ENCODE measurements around the gene SLC4A8. TPM values are rescaled to one million over a fixed set of nuclear protein-coding genes. Genes with fewer than 3 reads are reported as not detected.
A peak's percentile ranks its signal among the peaks of the same experiment; 100 is the strongest.
"Not testable (repeated sequence)": the region's sequence is repeated elsewhere in the genome, so short reads cannot be mapped to it uniquely, and the experiment has no call there.

SLC4A8 gene
- total RNA-seq, 1 experiment from 2014 or later, result 0.35 TPM

DNA sequence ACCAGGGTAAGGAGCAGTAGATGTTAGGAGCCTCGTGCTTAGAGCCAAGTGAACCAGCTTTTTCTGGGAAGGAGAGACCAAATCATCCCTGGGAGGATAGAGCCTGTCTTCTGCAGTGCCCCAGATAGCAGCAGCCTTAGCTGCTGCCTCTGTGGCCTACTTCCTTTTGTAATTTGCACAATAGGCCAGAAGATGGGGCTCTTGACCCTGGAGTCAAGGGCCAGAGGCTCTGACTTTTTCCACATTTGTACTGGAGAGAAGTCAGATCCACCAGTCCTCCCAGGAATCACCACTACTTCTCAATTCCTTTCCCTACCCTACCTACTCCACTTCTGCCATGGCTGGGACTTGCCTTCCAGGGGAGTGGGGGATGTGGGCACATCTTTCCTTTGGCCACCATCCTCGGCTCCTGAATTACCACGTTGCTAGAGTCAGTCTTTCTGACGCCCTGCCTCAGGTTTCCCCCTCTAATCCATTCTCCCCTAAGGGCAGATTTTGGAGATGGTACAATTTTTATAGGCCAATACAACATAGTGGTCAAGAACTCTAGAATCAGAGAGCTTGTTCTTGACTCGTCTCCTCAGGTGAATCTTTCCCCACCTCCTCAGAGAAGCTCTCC, 3.3 kb upstream of the SLC4A8 start:
- DNase-seq (ENCODE audit: extremely low read depth, low read depth), result peak; percentile 70

DNA sequence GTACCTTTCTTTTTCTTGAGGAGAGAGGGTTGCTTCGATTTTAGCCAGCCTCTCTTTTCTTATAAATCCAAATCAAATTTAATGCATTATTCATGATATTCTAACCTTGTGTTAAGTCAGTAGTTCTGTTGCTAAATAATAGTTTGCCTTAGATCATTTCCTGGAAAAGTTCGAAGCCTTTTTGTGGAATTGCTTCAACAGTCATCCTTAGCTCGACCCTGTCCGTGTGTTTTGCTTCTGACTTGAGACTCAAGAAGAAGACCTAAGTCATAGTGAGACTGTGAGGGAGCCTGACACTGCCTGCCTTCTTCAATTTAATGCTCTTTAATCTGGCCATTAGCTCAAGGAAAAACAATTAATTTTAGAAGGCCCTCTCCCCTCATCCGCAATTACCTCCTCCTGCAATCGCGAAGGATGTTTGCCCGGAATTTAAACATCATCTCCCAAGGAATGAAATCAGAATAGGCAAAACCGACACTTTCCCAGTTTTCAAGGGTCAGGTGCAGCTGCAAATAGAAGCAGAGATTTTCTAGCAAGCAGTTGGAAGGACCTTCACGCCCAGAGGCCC, 453 bp upstream of the SLC4A8 start:
- no peak for DNase-seq (ENCODE audit: extremely low read depth, low read depth)

DNA sequence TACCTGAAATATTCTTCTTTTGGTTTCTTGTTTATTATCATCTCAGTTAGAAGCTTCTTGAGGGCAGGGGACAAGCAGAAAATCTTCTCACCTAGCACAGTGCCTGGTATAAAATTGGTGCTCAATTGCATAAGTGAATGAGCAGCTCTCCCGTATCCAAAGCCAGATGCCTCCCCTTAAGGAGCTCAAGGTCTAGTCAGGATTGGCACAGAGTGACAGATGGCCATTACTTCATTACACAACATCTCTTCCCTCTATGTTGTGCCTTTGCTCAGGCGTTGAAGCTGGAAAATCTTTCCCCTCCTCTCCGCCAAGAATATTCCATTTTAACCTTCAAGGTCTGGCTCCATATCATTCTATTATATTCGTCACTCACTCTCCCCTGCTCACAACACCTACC, 3.6 kb downstream of the SLC4A8 start:
- no peak for DNase-seq (ENCODE audit: extremely low read depth, low read depth)

DNA sequence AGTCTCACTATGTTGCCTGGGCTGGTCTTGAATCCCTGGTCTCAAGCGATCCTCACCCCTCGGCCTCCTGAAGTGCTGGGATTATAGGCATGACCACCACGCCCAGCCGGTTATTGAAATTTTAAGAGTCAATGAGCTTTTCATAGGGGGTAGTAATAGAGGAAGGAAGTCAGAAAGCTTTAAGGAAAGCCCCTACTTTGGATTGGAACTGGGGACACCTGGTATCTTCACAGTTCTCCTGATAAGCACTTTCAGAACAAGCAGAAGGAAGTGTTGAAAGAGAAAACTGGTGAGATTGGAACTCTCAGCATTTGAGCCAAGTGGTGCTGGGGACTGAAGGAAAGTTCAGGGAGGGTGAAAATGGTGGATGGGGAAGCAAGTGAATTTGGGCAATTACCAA, 5.1 kb downstream of the SLC4A8 start:
- no peak for DNase-seq (ENCODE audit: extremely low read depth, low read depth)

DNA sequence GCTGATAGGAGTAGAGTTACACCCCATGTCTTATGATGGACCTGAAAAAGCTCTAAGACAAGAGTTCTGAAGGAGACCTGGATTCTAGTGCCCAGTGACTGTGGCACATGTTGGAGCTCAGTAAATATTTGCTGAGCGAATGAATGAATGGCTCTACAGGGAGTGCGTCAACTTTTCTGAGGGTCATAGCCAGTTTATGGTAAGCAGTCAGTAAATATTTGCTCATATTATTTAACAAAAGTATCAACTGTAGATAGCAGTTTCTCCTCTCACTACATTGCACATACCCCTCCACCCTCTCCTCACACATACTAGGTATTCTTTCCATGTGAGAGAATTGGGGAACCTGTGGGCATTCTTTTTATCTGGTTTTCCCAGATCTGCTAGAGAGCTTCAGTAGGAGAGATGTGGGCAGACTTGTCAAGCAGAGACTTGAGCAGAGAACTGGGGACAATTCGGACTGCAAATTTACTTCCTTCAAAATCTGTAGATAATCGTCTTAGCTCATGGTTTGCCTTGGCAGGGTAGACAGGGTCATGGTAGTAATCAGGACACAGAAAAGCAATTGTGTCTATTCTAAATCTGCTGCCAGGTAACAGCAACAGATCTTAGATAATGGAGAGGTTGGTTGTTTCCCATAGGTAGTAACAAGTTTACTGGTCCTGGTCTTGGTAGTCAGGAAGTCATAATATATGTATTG, 5.7 kb downstream of the SLC4A8 start:
- DNase-seq (ENCODE audit: extremely low read depth, low read depth), result no peak

DNA sequence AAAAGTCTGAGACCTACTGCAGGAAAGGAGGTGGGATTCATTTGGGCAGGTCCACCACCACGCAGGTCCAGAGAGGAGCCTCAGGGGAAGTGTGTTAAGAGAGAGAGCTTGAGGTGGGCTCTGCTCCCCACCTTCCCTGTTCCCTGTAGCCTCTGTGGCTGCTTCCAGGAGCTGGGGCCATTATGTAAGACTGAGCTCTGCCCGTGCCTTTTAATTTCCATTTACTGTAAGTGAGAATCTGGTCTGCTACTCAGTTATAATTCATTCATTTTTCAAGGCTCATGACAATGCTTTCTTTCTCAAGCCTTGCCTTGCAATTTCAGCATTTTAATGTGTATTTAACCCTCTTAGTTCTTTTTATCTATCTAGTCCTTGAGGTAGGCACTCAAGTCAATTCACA, 8.3 kb downstream of the SLC4A8 start:
- DNase-seq (ENCODE audit: extremely low read depth, low read depth), result no peak

DNA sequence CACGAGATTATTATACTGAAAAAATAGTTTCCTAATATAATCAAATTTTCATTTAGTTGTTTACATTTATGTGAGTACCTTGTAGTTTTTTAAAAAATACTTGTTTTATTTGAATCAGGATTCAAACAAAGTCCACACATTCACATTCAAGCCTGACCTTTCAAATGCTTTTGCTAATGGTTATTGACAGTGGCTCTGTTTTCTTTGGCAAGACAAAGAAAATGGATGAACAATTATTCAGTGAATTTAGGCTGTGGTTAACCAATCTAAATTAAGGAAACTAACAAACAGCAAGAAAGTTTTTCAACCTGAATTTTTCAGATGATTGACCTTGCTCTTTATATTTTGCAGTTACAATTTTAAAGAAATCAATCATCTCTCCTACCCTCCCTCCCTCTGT, 9.7 kb downstream of the SLC4A8 start:
- no peak for DNase-seq (ENCODE audit: extremely low read depth, low read depth)

DNA sequence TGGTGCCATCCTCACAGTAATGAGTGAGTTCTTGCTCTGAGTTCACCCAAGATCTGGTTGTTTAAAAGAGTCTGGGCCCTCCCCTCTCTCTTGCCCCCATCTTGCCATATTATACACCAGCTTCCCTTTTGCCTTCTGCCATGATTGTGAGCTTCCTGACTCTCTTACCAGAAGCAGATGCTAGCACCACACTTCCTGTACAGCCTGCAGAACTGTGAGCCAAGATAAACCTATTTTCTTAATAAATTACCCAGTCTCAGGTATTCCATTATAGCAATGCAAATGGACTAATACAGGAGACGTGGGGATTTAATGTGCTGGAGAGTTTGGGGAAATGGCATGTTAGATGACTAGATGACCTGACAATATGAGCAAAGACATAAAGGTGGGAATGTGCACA, 12.8 kb downstream of the SLC4A8 start:
- no peak for DNase-seq (ENCODE audit: extremely low read depth, low read depth)

DNA sequence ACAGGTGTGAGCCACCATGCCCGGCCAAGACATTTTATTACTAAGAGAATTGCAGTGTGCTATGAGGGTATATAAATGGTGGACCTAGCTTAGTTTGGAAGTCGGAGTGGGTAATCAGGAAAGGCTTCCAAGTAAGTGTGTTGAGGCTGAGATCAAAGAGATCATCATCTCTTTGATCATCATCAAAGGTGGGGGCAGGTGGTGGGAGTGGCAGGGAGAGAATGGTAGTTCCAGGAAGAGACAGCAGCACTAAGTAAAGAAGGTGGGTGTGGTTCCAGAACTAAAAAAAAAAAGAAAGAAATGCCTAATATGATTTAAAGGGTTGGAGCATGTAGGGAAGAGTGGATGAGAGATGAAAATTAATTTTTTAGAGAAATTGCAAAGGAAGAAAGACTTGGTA, 14.7 kb downstream of the SLC4A8 start:
- no peak for DNase-seq (ENCODE audit: extremely low read depth, low read depth)

DNA sequence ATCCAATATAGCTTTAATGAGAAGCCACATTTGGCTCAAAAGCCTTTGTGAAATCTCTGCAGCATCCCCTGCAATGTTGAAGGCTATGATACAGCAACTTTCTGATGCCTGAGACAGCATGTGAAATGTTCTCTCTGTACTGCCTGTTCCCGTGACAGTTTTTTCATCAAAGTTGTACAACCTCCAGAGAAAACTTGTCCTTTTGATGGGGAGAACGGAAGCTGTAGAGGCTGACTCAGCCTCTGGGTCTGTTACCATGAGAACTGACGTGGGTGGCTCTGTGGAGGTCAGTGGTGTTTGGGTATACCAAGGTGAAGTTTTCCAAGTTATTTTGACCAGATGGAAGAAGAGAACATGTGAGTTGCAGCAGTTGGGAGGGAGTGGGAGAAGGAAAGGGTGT, 17.0 kb downstream of the SLC4A8 start:
- no peak for DNase-seq (ENCODE audit: extremely low read depth, low read depth)

DNA sequence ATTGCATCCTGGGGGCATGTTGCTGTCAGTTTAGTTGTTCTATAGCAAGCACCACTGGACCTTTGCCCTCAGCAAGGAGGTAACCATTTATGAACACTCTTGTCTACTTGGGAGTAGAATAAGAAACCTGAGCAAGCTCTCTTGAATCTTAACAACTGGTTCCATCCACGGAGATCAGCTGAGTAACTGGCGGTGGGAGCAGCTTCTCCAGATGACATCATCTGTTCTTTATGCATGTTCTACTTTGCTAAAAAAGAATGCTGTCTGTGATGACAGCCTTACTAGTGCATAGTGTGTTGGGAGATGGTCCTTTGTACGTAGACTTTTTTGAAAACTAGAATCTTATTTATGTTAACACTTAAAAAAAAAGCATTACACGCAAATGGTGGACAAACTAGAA, 17.7 kb downstream of the SLC4A8 start:
- no peak for DNase-seq (ENCODE audit: extremely low read depth, low read depth)

DNA sequence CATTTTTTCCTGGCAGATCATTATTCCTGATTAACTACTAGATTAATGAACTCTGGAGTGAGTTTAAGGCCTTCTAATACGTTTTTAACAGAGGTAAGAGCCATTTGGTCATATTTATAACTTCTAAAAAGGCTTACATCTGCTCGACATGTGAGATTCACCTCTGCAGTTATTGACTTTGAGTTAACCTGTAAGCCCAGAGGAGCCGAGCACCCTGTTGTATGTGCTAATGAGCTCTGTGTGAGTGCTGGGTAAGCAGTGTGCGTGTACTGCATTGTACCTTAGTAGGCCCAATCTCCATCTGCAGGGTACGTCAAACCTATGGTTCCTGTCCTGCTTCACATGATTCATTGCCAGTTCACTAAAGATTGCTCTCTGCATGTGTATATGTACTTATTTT, 18.9 kb downstream of the SLC4A8 start:
- no peak for DNase-seq (ENCODE audit: extremely low read depth, low read depth)

DNA sequence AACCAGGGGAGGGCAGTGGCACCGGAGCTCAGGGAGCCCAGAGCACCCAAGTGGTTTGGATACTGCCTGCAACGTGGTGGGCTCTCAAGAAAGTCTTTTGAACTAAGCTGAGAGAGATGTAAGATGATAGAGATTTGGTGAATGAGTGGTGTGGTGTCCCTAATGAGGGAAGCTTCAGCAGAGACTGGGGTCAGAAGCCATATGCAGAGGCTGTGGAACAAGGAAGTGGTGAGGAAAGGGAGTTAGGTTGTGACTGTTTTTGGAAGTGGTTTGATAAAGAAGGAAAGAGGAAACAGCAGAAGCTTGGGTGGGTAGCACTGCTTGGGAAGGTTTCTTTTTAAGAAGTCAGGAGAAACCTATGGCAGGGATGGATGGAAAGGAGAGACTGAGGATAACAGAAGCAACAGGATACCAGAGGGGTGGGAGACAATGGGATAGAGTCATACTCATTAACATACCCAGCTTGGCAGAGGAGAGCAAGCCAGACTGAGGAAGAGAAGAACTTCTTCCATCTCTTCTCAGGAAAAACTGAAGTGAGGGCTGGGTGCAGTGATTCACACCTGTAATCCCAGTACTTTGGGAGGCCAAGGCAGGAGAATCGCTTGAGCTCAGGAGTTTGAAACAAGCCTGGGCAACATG, 24.1 kb downstream of the SLC4A8 start:
- DNase-seq (ENCODE audit: extremely low read depth, low read depth), result no peak

DNA sequence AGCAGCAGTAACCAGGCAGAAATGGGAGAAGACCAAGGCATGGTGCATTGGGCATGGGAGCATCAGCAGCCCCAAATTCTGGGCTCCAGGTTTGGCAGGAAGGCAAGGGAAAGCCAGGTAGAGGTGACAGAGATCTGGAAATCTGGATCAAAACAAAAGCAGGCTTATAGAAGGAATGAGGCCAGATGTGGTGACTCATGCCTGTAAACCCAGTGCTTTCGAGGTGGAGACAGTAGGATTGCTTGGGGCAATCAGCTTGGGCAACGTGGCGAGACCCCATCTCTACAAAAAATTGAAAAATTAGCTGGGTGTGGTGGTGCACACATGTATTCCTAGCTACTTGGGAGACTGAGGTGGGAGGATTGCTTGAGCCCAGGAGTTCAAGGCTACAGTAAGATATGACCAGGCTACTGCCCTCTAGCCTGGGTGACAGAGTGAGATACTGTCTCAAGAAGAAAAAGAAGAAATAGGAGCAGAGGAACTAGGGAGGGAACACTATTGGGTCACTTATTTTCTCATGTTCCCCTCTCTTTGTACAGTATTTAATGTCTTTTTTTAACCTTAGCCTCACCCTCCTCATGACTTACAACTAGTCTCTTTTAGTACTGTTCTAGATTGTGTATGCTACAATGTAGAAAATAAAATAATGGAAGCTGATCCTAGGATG, 25.1 kb downstream of the SLC4A8 start:
- no peak for DNase-seq (ENCODE audit: extremely low read depth, low read depth)

DNA sequence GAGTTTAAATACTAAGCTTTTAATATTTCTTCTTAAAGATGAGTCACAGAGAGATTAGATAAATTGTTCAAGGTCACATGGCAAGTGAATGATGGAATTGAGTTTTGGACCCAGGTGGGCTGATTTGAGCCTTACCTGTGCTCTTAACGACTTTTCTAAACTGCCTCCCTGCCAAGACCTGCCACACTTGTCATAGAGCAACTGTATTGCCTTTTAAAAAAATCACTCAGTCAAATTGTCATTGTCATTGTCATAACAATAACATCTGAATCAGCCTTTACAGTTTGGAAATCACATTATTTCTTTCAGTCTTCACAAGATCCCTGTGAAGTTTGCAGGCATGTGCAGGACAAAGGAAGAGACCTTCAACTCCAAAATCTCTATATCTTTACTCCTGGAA, 25.7 kb downstream of the SLC4A8 start:
- no peak for DNase-seq (ENCODE audit: extremely low read depth, low read depth)

DNA sequence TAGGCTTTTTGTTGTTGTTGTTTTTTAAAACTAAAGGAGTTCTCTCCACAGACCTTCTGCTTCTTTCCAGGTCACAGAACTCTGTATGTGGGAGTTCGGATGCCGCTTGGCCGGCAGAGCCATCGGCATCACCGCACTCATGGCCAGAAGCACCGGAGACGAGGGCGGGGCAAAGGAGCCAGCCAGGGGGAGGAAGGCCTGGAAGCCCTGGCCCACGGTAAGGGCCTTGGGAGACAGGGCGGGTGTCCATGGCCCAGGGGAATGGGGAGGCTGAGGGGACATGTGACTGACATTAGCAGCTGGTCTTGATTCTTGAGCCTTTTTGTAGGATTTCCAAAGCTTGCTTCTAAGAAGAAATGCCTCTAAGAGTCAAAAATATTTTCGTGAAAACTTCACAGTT, 26.2 kb downstream of the SLC4A8 start:
- DNase-seq (ENCODE audit: extremely low read depth, low read depth), result no peak

DNA sequence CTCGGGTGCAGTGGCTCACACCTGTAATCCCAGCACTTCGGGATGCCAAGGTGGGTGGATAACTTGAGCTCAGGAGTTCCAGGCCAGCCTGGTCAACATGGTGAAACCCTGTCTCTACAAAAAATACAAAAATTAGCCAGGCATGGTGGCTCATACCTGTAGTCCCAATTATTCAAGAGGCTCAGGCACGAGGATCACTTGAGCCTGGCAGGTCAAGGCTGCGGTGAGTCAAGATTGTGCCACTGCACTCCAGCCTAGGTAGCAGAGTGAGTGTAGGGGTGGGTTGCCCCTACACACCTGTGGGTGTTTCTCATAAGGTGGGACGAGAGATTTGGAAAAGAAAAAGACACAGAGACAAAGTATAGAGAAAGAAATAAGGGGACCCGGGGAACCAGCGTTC, 29.4 kb downstream of the SLC4A8 start:
- not testable (repeated sequence) for DNase-seq (ENCODE audit: extremely low read depth, low read depth)

DNA sequence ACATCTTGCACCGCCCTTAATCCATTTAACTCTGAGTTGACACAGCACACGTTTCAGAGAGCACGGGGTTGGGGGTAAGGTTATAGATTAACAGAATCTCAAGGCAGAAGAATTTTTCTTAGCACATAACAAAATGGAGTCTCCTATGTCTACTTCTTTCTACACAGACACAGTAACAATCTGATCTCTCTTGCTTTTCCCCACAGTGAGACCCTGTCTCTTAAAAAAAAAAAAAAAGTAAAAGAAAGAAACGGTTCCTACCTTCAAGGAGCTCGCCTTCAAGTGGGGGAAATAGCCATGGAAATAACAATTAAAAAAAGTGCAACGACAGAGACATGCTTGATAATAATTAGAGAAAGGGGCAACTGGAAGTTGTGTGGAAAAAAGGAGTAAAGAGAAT, 30.4 kb downstream of the SLC4A8 start:
- DNase-seq (ENCODE audit: extremely low read depth, low read depth), result not testable (repeated sequence)

DNA sequence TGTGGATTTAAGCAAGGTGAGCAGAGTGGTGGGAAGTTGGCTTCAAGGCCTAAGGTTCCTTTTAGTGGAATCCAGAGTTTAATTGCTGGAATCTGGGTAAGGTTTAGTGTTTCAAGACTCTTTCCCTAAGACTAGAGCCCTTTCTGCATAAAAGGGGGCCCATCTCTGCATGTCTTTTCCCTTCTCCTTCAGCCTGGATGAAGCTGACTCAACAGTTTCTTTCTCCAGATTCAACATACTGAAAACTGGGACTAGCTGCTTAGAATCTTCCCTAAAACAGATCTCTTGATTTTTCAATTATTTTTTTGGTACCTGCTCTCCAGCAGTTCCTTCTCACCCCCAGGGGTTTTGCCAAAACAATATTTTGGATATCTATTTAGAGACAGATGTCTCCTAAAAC, 34.0 kb downstream of the SLC4A8 start:
- no peak for DNase-seq (ENCODE audit: extremely low read depth, low read depth)

DNA sequence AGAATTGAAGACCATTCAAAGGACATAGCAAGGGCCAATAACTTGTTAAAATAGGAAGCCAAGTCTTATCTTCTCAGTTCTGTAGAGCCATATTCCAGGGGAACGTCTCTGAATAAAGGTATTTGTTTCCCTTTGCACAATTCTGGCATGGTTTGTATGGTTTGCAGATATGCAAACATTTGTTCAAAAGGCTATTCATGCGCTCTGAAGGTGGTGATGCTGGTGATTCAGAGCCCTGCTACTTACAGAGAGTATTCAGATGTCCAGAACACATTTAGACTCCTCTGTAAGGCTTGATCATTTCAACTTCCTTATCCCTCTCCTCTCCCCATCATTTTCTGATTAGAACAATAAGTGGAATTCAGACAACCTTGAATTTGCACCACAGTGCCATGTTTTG, 35.9 kb downstream of the SLC4A8 start:
- DNase-seq (ENCODE audit: extremely low read depth, low read depth), result no peak

DNA sequence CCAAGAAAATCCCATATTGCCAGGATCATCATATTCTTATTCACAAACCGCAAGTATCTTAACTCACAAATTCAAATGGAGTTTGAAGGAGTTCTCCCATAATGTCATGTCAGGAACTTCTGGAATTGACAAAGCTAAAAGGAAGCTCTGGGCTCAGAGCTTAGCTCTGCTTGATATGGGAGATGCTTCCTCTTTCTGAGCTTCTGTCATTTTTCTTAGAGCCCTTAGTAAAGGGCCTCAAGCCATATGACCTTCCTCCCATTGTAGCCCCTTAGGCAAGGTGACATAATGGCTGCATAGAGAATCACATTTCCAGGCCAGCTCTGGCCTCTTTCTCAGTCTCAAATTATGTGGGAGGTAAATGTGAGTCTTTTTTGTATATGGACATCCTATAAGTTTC, 40.9 kb downstream of the SLC4A8 start:
- DNase-seq (ENCODE audit: extremely low read depth, low read depth), result no peak
